ENCODE results near the gene E2F8.

Gene E2F8

DNA sequence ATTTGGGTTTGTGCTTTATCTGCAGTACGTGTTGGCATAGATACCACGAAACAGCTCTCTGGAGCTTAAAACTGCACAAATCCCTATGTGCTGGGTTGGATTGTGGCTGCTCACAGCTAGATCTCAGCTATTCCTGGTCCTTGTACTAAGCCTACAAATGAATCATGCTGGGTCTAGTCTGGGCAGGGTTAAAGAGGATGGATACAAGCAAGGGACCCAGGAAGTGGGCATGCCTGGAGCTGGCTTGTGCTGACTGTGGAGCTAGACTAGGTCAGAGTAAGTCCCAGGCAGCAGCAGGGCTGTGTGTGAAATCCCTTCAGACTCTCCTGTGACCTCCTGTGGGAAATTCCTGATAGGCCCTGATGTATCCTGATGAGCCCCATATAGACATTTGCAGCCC is 3.9 kb upstream of the E2F8 start:
- Histone ChIP-seq H3K4me2 (ENCODE audit: low read length) (peak overlapping the region; percentile 44), H3K23ac (ENCODE audit: low read length) (no peak overlapping the region), H3K9me3 (ENCODE audit: insufficient read depth, low read depth, low read length) (no peaks in the 10 kb centered on the region), H2AFZ (ENCODE audit: insufficient read depth, low read length, poor library complexity) (no peak overlapping the region), H3K4ac (ENCODE audit: low read depth, low read length) (peak overlapping the region; percentile 40), H3K18ac (ENCODE audit: low read length) (peak overlapping the region; percentile 88), H3K14ac (ENCODE audit: low read length) (peak overlapping the region; percentile 88), H3K79me2 (ENCODE audit: control insufficient read depth, insufficient read depth, low read length, poor library complexity) (peaks cover 14% of the 10 kb centered on the region), H3K4me3 (ENCODE audit: low read depth, low read length) (no peak overlapping the region), H3K79me1 (ENCODE audit: low read length) (peaks cover 23% of the 10 kb centered on the region), H2AK5ac (ENCODE audit: low read length) (peak overlapping the region; percentile 4), H3K9ac (ENCODE audit: low read length) (no peak overlapping the region), H2BK5ac (ENCODE audit: low read depth, low read length, poor library complexity) (peak overlapping the region; percentile 90), H3K4me1 (ENCODE audit: control insufficient read depth in 1 of 2, insufficient read depth in 2 of 2, low read length in 2 of 2) (peaks cover 18 to 19% of the 10 kb centered on the region in 2 experiments), H2BK12ac (ENCODE audit: low read length) (peak overlapping the region; percentile 86), H3K27ac (ENCODE audit: low read depth, low read length) (peak overlapping the region; percentile 87), H4K8ac (ENCODE audit: low read depth, low read length) (peak overlapping the region; percentile 82), H2BK120ac (ENCODE audit: insufficient read depth, low read length, poor library complexity) (peak overlapping the region; percentile 71), H3K27me3 (ENCODE audit: insufficient read depth, low read length) (no peaks in the 10 kb centered on the region), H4K91ac (ENCODE audit: low read depth, low read length) (peak overlapping the region; percentile 91), H4K12ac (ENCODE audit: low read depth, low read length) (peak overlapping the region; percentile 74), H3K36me3 (ENCODE audit: control insufficient read depth in 1 of 2, insufficient read depth in 2 of 2, low read length in 2 of 2) (no peaks in the 10 kb centered on the region)
- peak; percentile 52 to 56 for DNase-seq
- no CpG with 5 or more reads among the region's 2 CpGs for WGBS (ENCODE audit: extremely low coverage, insufficient coverage, insufficient read length)

DNA sequence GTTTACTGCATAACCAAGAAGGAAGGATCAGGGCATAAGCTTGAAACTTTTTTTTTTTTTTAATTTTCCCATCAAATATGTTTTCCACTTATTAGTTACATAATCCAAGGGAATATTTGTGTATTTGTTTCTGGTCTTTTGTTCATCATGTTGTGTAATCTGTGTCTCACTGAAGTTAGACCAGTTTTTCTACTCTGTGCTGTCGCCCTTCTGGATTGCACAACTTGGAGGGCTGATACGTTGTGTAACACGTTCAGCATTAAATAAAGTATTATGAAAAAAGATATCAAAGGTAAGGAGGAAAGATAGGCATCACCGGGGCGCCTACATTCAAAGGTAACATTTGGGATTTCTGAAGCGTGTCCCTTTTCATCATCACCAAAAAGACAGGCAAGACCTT is 3.3 kb upstream of the E2F8 start:
- Histone ChIP-seq H3K18ac (ENCODE audit: low read length) (peak overlapping the region; percentile 88), H3K9me3 (ENCODE audit: insufficient read depth, low read depth, low read length) (no peaks in the 10 kb centered on the region), H3K4me1 (ENCODE audit: control insufficient read depth in 1 of 2, insufficient read depth in 2 of 2, low read length in 2 of 2) (peaks cover 18 to 19% of the 10 kb centered on the region in 2 experiments), H2BK5ac (ENCODE audit: low read depth, low read length, poor library complexity) (no peak overlapping the region), H4K12ac (ENCODE audit: low read depth, low read length) (peak overlapping the region; percentile 74), H3K14ac (ENCODE audit: low read length) (no peak overlapping the region), H4K91ac (ENCODE audit: low read depth, low read length) (peak overlapping the region; percentile 91), H2AFZ (ENCODE audit: insufficient read depth, low read length, poor library complexity) (no peak overlapping the region), H3K79me2 (ENCODE audit: control insufficient read depth, insufficient read depth, low read length, poor library complexity) (peaks cover 14% of the 10 kb centered on the region), H3K27ac (ENCODE audit: low read depth, low read length) (peak overlapping the region; percentile 87), H3K23ac (ENCODE audit: low read length) (no peak overlapping the region), H2BK12ac (ENCODE audit: low read length) (peak overlapping the region; percentile 86), H3K27me3 (ENCODE audit: insufficient read depth, low read length) (no peaks in the 10 kb centered on the region), H3K36me3 (ENCODE audit: control insufficient read depth in 1 of 2, insufficient read depth in 2 of 2, low read length in 2 of 2) (no peaks in the 10 kb centered on the region), H4K8ac (ENCODE audit: low read depth, low read length) (no peak overlapping the region), H3K4me3 (ENCODE audit: low read depth, low read length) (no peak overlapping the region), H3K4ac (ENCODE audit: low read depth, low read length) (peak overlapping the region; percentile 40), H3K9ac (ENCODE audit: low read length) (no peak overlapping the region), H3K79me1 (ENCODE audit: low read length) (peaks cover 23% of the 10 kb centered on the region), H3K4me2 (ENCODE audit: low read length) (peak overlapping the region; percentile 44), H2BK120ac (ENCODE audit: insufficient read depth, low read length, poor library complexity) (no peak overlapping the region), H2AK5ac (ENCODE audit: low read length) (no peak overlapping the region)
- no CpG with 5 or more reads among the region's 6 CpGs for WGBS (ENCODE audit: extremely low coverage, insufficient coverage, insufficient read length)
- peak; percentile 70 to 96 for DNase-seq

DNA sequence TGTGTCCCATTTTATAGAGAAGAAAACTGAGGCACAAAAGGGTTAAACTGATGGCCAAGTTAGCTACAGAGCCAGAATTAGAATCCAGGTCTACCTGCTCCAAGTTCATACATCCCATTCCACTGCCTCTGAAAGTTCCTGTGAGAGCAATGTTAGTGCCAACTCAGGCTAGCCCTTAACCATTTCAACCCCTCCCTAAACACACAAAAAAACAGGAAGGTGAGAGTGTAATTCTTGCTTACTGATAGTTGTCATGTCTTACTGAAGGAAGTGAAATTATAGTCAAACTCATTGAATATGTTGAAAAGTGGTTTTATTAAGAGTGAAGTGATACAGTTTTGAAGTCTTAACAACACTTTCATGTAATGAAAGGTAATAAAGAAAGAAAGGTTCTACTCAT is 2.9 kb upstream of the E2F8 start:
- H2BK12ac ChIP-seq (ENCODE audit: low read length), result no peak overlapping the region
- no peak overlapping the region for H4K8ac ChIP-seq (ENCODE audit: low read depth, low read length)
- DNase-seq, result no peak
- no peak overlapping the region for H3K9ac ChIP-seq (ENCODE audit: low read length)
- H3K14ac ChIP-seq (ENCODE audit: low read length), result no peak overlapping the region
- H2AFZ ChIP-seq (ENCODE audit: insufficient read depth, low read length, poor library complexity), result no peak overlapping the region
- no peaks in the 10 kb centered on the region for H3K36me3 ChIP-seq (ENCODE audit: control insufficient read depth in 1 of 2, insufficient read depth in 2 of 2, low read length in 2 of 2)
- H4K91ac ChIP-seq (ENCODE audit: low read depth, low read length), result no peak overlapping the region
- no peaks in the 10 kb centered on the region for H3K27me3 ChIP-seq (ENCODE audit: insufficient read depth, low read length)
- H2BK5ac ChIP-seq (ENCODE audit: low read depth, low read length, poor library complexity), result no peak overlapping the region
- H3K23ac ChIP-seq (ENCODE audit: low read length), result no peak overlapping the region
- peak overlapping the region; percentile 8 for H3K27ac ChIP-seq (ENCODE audit: low read depth, low read length)
- H2BK120ac ChIP-seq (ENCODE audit: insufficient read depth, low read length, poor library complexity), result no peak overlapping the region
- H3K9me3 ChIP-seq (ENCODE audit: insufficient read depth, low read depth, low read length), result no peaks in the 10 kb centered on the region
- H4K12ac ChIP-seq (ENCODE audit: low read depth, low read length), result no peak overlapping the region
- H3K4me1 ChIP-seq (ENCODE audit: control insufficient read depth in 1 of 2, insufficient read depth in 2 of 2, low read length in 2 of 2), result peaks cover 18 to 19% of the 10 kb centered on the region in 2 experiments
- H3K18ac ChIP-seq (ENCODE audit: low read length), result no peak overlapping the region
- peaks cover 23% of the 10 kb centered on the region for H3K79me1 ChIP-seq (ENCODE audit: low read length)
- H3K79me2 ChIP-seq (ENCODE audit: control insufficient read depth, insufficient read depth, low read length, poor library complexity), result peaks cover 14% of the 10 kb centered on the region
- no peak overlapping the region for H3K4me2 ChIP-seq (ENCODE audit: low read length)
- no peak overlapping the region for H3K4ac ChIP-seq (ENCODE audit: low read depth, low read length)
- H3K4me3 ChIP-seq (ENCODE audit: low read depth, low read length), result no peak overlapping the region
- no peak overlapping the region for H2AK5ac ChIP-seq (ENCODE audit: low read length)

DNA sequence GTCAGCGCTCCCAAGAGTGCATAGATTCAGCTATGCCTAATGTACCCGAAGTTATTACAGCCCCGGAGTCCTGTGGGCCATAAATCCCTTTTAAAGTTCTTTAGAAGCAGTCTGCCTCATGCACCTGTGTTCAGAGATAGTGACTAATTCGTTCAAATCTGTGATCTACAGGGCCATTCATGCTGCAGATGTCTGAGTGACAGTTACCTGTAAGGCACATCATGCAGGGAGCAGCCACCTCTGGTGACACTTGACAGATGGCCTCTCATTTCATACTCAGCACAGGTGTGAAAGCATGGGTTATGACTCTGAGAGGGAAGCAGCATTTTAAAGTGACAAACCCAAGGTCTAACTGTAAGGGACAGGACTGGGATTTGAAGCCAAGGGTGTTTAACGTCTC is 2.4 kb upstream of the E2F8 start:
- Histone ChIP-seq H3K9ac (ENCODE audit: low read length) (no peak overlapping the region), H3K36me3 (ENCODE audit: control insufficient read depth in 1 of 2, insufficient read depth in 2 of 2, low read length in 2 of 2) (no peaks in the 10 kb centered on the region), H3K27ac (ENCODE audit: low read depth, low read length) (peak overlapping the region; percentile 8), H3K79me1 (ENCODE audit: low read length) (peaks cover 23% of the 10 kb centered on the region), H3K23ac (ENCODE audit: low read length) (no peak overlapping the region), H4K91ac (ENCODE audit: low read depth, low read length) (peak overlapping the region; percentile 83), H3K4me3 (ENCODE audit: low read depth, low read length) (no peak overlapping the region), H3K79me2 (ENCODE audit: control insufficient read depth, insufficient read depth, low read length, poor library complexity) (peaks cover 14% of the 10 kb centered on the region), H2BK120ac (ENCODE audit: insufficient read depth, low read length, poor library complexity) (no peak overlapping the region), H3K4me1 (ENCODE audit: control insufficient read depth in 1 of 2, insufficient read depth in 2 of 2, low read length in 2 of 2) (peaks cover 18 to 19% of the 10 kb centered on the region in 2 experiments), H4K12ac (ENCODE audit: low read depth, low read length) (no peak overlapping the region), H2AFZ (ENCODE audit: insufficient read depth, low read length, poor library complexity) (no peak overlapping the region), H2BK5ac (ENCODE audit: low read depth, low read length, poor library complexity) (no peak overlapping the region), H3K18ac (ENCODE audit: low read length) (no peak overlapping the region), H3K4ac (ENCODE audit: low read depth, low read length) (no peak overlapping the region), H2AK5ac (ENCODE audit: low read length) (no peak overlapping the region), H2BK12ac (ENCODE audit: low read length) (no peak overlapping the region), H3K27me3 (ENCODE audit: insufficient read depth, low read length) (no peaks in the 10 kb centered on the region), H3K14ac (ENCODE audit: low read length) (no peak overlapping the region), H4K8ac (ENCODE audit: low read depth, low read length) (no peak overlapping the region), H3K9me3 (ENCODE audit: insufficient read depth, low read depth, low read length) (no peaks in the 10 kb centered on the region), H3K4me2 (ENCODE audit: low read length) (no peak overlapping the region)
- DNase-seq, result no peak
- WGBS (ENCODE audit: extremely low coverage, insufficient coverage, insufficient read length), result no CpG with 5 or more reads among the region's 5 CpGs
